GM04503 (cell line): ENCODE results near the gene RNF208.

Experiments
- DNase-seq: peaks from one replicate; pipeline ENCODE4 v3.0.0-alpha.2; 2012; ENCODE audit warnings: low read depth

The RNF208 gene

GRCh38 chr9:137191691-137192447, 30.2 kb downstream of the RNF208 start:
- no peak for DNase-seq

- DNase-seq = no peak
These were observed 30.8 kb downstream of the RNF208 start for GRCh38 chr9:137191245-137191644.

GRCh38 chr9:137190315-137190856, 31.7 kb downstream of the RNF208 start:
- DNase-seq = no peak

- DNase-seq = no peak
These were observed 32.4 kb downstream of the RNF208 start for GRCh38 chr9:137189297-137190295.

GRCh38 chr9:137188490-137189296, 33.3 kb downstream of the RNF208 start, which contains the start of the genes ANAPC2 and SSNA1:
ANAPC2 (minus strand) TSS chr9:137188560; CDS start chr9:137188532, 28 bp downstream.
SSNA1 (plus strand) TSS chr9:137188676; CDS start chr9:137188727, 51 bp downstream.
- DNase-seq = peak; percentile 52

- no peak for DNase-seq
These were observed 34.0 kb downstream of the RNF208 start for GRCh38 chr9:137188086-137188489.

GRCh38 chr9:137187386-137187785, 34.7 kb downstream of the RNF208 start:
- DNase-seq = no peak

- DNase-seq = no peak
These were observed 35.7 kb downstream of the RNF208 start for GRCh38 chr9:137186385-137186784.

- DNase-seq = no peak
These were observed 36.1 kb downstream of the RNF208 start for GRCh38 chr9:137185921-137186320.

- DNase-seq = no peak
These were observed 37.0 kb downstream of the RNF208 start for GRCh38 chr9:137184881-137185660.

GRCh38 chr9:137183980-137184595, 38.0 kb downstream of the RNF208 start:
- no peak for DNase-seq

- DNase-seq = no peak
These were observed 39.2 kb downstream of the RNF208 start for GRCh38 chr9:137182836-137183235.

- no peak for DNase-seq
These were observed 40.4 kb downstream of the RNF208 start for GRCh38 chr9:137181680-137182079.

- no peak for DNase-seq
These were observed 41.5 kb downstream of the RNF208 start for GRCh38 chr9:137180491-137180890.

- DNase-seq = no peak
These were observed 42.3 kb downstream of the RNF208 start for GRCh38 chr9:137179761-137180160.

- no peak for DNase-seq
These were observed 43.0 kb downstream of the RNF208 start for GRCh38 chr9:137178939-137179630.

- no peak for DNase-seq
These were observed 43.7 kb downstream of the RNF208 start for GRCh38 chr9:137178201-137178938.

GRCh38 chr9:137176302-137177182, 45.5 kb downstream of the RNF208 start:
- no peak for DNase-seq
